Caco-2 (cell line): Measurements from ENCODE around the gene SUPT6H. TPM values are rescaled to one million over a fixed set of nuclear protein-coding genes. Genes with fewer than 3 reads are reported as not detected.
A peak's percentile ranks its signal among the peaks of the same experiment; 100 is the strongest.

ENCODE experiments used
- BruUV-seq: library from RNA; stranded (reverse); fragments of 400-500 nt; replicated peaks from 2 replicates; lab custom pipeline; 2021; lab: Mats Ljungman, UMichigan
- CTCF ChIA-PET: fragments of 300-600 bp; sonication (Branson Sonifier 250); formaldehyde crosslinking; loops from one replicate; lab custom pipeline; 2022; ENCODE audit warnings: antibody characterized with exemption; lab: Charles Lee
- POLR2A ChIA-PET: fragments of 300-600 bp; sonication (Branson Sonifier 250); formaldehyde crosslinking; loops from one replicate; lab custom pipeline; 2022; ENCODE audit warnings: antibody characterized with exemption; lab: Charles Lee
- DNase-seq, 2 experiments: peaks; one replicate each; pipeline versions ENCODE4 v3.0.0 to v3.0.0-alpha.2; 2020 to 2022
- H3K27me3 ChIP-seq: replicated peaks from 2 replicates; pipeline ENCODE4 v1.6.0; 2011; ENCODE audit warnings: low read length; ENCODE audit not compliant: control insufficient read depth, insufficient read depth
- H3K36me3 ChIP-seq: 2 replicates; pipeline ENCODE4 v1.5.1; 2011; ENCODE audit warnings: low read length; ENCODE audit not compliant: control insufficient read depth, insufficient read depth
- H3K4me1 ChIP-seq: fragments of 250-450 bp; sonication (Bioruptor Pico); 2 replicates; pipeline ENCODE4 v1.5.1; 2020; ENCODE audit warnings: mild to moderate bottlenecking
- H3K4me3 ChIP-seq: 2 replicates; pipeline ENCODE4 v1.5.1; 2011; ENCODE audit warnings: low read depth, mild to moderate bottlenecking, control low read depth, low read length
- H3K9me3 ChIP-seq: fragments of 250-450 bp; sonication (Bioruptor Pico); 2 replicates; pipeline ENCODE4 v1.5.1; 2020; ENCODE audit warnings: mild to moderate bottlenecking, moderate library complexity
- H3K27ac Mint-ChIP-seq: one replicate; pipeline ENCODE4 v1.8.0; 2022; ENCODE audit warnings: mixed read lengths; ENCODE audit not compliant: unreplicated experiment
- H3K27me3 Mint-ChIP-seq: one replicate; pipeline ENCODE4 v1.8.0; 2022; ENCODE audit warnings: mixed read lengths; ENCODE audit not compliant: insufficient read depth, unreplicated experiment
- H3K36me3 Mint-ChIP-seq: one replicate; pipeline ENCODE4 v1.8.0; 2022; ENCODE audit warnings: mild to moderate bottlenecking, mixed read lengths; ENCODE audit not compliant: insufficient read depth, unreplicated experiment
- H3K4me1 Mint-ChIP-seq: one replicate; pipeline ENCODE4 v1.8.0; 2022; ENCODE audit warnings: low read depth, mixed read lengths; ENCODE audit not compliant: unreplicated experiment
- H3K4me3 Mint-ChIP-seq: one replicate; pipeline ENCODE4 v1.8.0; 2022; ENCODE audit warnings: mild to moderate bottlenecking, moderate library complexity, mixed read lengths; ENCODE audit not compliant: unreplicated experiment
- H3K9me3 Mint-ChIP-seq: one replicate; pipeline ENCODE4 v1.8.0; 2022; ENCODE audit warnings: mixed read lengths; ENCODE audit not compliant: unreplicated experiment
- CTCF ChIP-seq, 2 experiments: fragments of 200-600 bp in 1 of 2; IDR thresholded peaks; 1 replicate in 1 of 2; 2 replicates in 1 of 2; pipeline versions ENCODE4 v1.5.1 to v1.8.0; 2011 to 2022; ENCODE audit warnings: antibody characterized with exemption in 1 of 2, control low read depth in 1 of 2, inconsistent platforms in 1 of 2, low read depth in 1 of 2, low read length in 1 of 2, mild to moderate bottlenecking in 1 of 2, moderate library complexity in 1 of 2; ENCODE audit not compliant: insufficient read depth in 1 of 2, severe bottlenecking in 1 of 2, unreplicated experiment in 1 of 2
- intact Hi-C: fragments of 100-400 bp; cut with micrococcal nuclease; formaldehyde crosslinking; loops from one replicate; pipeline ENCODE4 v1.10.0; 2022; ENCODE audit not compliant: unreplicated experiment
- total RNA-seq: library from RNA; stranded (reverse); gene quantifications from 2 replicates; pipeline ENCODE4 v1.2.3, GENCODE V29; 2022

SUPT6H gene
- total RNA-seq, 1 experiment from 2014 or later, result 129 TPM

GRCh38 chr17:28712032-28712704 lies 50.2 kb downstream of the SUPT6H start:
- CTCF ChIA-PET, result interaction anchor here (0.8 kb wide), 1 partner anchor 15 kb away, joined by 5 read pairs; no protein-coding TSS in a partner anchor
- no TSS peak for BruUV-seq
- intact Hi-C loops, result no loop called here
- DNase-seq, result peak in 1 of 2 experiments; percentile 35
- Mint-ChIP-seq H3K36me3 (peaks cover 30% of the 10 kb centered on the region), H3K9me3 (no peaks in the 10 kb centered on the region), H3K4me1 (peaks cover 6% of the 10 kb centered on the region), H3K27me3 (no peaks in the 10 kb centered on the region), H3K27ac (peak overlapping the region; percentile 87), H3K4me3 (peak overlapping the region; percentile 82)
- no peak for TF ChIP-seq CTCF (IDR thresholded peaks at IDR 0.05; ENCODE audit: insufficient read depth in 1 of 2, low read depth in 1 of 2, low read length in 1 of 2, severe bottlenecking in 1 of 2, unreplicated experiment in 1 of 2)
- H3K4me1 ChIP-seq, result peaks cover 11% of the 10 kb centered on the region
- H3K27me3 ChIP-seq, result no peaks in the 10 kb centered on the region
- no peak overlapping the region for H3K4me3 ChIP-seq
- no peaks in the 10 kb centered on the region for H3K9me3 ChIP-seq
- no peaks in the 10 kb centered on the region for H3K36me3 ChIP-seq
- POLR2A ChIA-PET, result no interaction called here

GRCh38 chr17:28712705-28713415 lies 50.9 kb downstream of the SUPT6H start:
- no peak overlapping the region for H3K27ac Mint-ChIP-seq
- Histone ChIP-seq H3K9me3 (no peaks in the 10 kb centered on the region), H3K27me3 (no peaks in the 10 kb centered on the region), H3K4me1 (peaks cover 11% of the 10 kb centered on the region), H3K4me3 (no peak overlapping the region), H3K36me3 (no peaks in the 10 kb centered on the region)
- TF ChIP-seq CTCF (IDR thresholded peaks at IDR 0.05; ENCODE audit: insufficient read depth in 1 of 2, low read depth in 1 of 2, low read length in 1 of 2, severe bottlenecking in 1 of 2, unreplicated experiment in 1 of 2), result no peak
- no TSS peak for BruUV-seq
- no peaks in the 10 kb centered on the region for H3K9me3 Mint-ChIP-seq
- H3K36me3 Mint-ChIP-seq, result peaks cover 23% of the 10 kb centered on the region
- CTCF ChIA-PET, result interaction anchor here (0.7 to 0.8 kb wide), 2 partner anchors 14 to 162 kb away, joined by 5 read pairs; no protein-coding TSS in a partner anchor
- no peaks in the 10 kb centered on the region for H3K27me3 Mint-ChIP-seq
- intact Hi-C loops, result no loop called here
- POLR2A ChIA-PET, result no interaction called here
- H3K4me1 Mint-ChIP-seq, result peaks cover 6% of the 10 kb centered on the region
- no peak for DNase-seq
- H3K4me3 Mint-ChIP-seq, result peak overlapping the region; percentile 82

GRCh38 chr17:28714281-28714680 lies 52.3 kb downstream of the SUPT6H start:
- Mint-ChIP-seq H3K36me3 (peaks cover 24% of the 10 kb centered on the region), H3K9me3 (no peaks in the 10 kb centered on the region), H3K27ac (no peak overlapping the region), H3K4me1 (peaks cover 20% of the 10 kb centered on the region), H3K4me3 (no peak overlapping the region), H3K27me3 (no peaks in the 10 kb centered on the region)
- DNase-seq, result no peak
- TF ChIP-seq CTCF (IDR thresholded peaks at IDR 0.05; ENCODE audit: insufficient read depth in 1 of 2, low read depth in 1 of 2, low read length in 1 of 2, severe bottlenecking in 1 of 2, unreplicated experiment in 1 of 2), result no peak
- ChIA-PET POLR2A (no interaction called here), CTCF (no interaction called here)
- no peak overlapping the region for H3K4me3 ChIP-seq
- no TSS peak for BruUV-seq
- intact Hi-C loops, result no loop called here
- no peaks in the 10 kb centered on the region for H3K9me3 ChIP-seq
- H3K4me1 ChIP-seq, result peaks cover 17% of the 10 kb centered on the region
- H3K36me3 ChIP-seq, result no peaks in the 10 kb centered on the region
- no peaks in the 10 kb centered on the region for H3K27me3 ChIP-seq
